ENCODE data around the gene EIF2D. TPM values are rescaled to one million over a fixed set of nuclear protein-coding genes. Genes with fewer than 3 reads are reported as not detected.
A peak's percentile ranks its signal among the peaks of the same experiment; 100 is the strongest.

EIF2D gene
- total and polyA plus RNA-seq, 2 of the 13 experiments (the other 11 are each of a cell fraction or from before 2014, with no cell fraction given) = 45.1 to 64.9 TPM

DNA sequence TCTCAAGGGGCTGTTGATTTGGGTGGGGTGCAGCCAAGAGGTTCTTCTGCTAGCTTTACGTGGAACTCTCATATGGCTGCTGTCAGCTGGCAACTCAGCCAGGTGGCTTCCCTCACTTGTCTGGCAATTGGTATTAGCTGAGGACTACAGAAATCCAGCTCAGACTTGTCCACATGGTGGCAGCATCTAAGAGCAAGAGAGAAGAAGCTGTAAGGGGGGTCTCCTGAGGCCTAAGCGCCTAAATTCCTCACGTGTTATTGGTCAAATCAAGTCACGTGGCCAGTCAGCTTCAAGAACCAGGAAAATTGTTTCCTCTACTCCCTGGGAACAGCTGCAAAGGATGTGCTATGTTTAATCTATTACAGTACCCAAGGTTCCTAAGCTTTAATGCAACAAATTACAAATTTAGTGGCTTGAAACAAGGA lies 18.8 kb upstream of the EIF2D start (continued):
- TF ChIP-seq USF2 (IDR thresholded peaks at IDR 0.05; ENCODE audit: low read depth, low read length) (peak; percentile 94), USF2 (CRISPR knock-in tag; IDR thresholded peaks at IDR 0.05; ENCODE audit: borderline replicate concordance) (peak; percentile 81; the same call in 1 of the 2 replicates), RAD21 (CRISPR knock-in tag; IDR thresholded peaks at IDR 0.05) (peak; percentile 36; the same call in 1 of the 2 replicates), PCBP2 (optimal IDR thresholded peaks at IDR 0.05; ENCODE audit: low read depth, low read length, poor library complexity, severe bottlenecking) (no peak), ZBTB42 (CRISPR knock-in tag; IDR thresholded peaks at IDR 0.05) (no peak), NFYC (CRISPR knock-in tag; IDR thresholded peaks at IDR 0.05) (peak; percentile 68), KDM1A (CRISPR knock-in tag; IDR thresholded peaks at IDR 0.05) (no peak), PRDM15 (CRISPR knock-in tag; IDR thresholded peaks at IDR 0.05) (no peak), NFYB (CRISPR knock-in tag; IDR thresholded peaks at IDR 0.05) (peak; percentile 53), ZBTB33 (CRISPR knock-in tag; IDR thresholded peaks at IDR 0.05) (no peak), ZNF773 (CRISPR knock-in tag; IDR thresholded peaks at IDR 0.05; ENCODE audit: borderline replicate concordance) (no peak), MATR3 (CRISPR knock-in tag; IDR thresholded peaks at IDR 0.05) (no peak)
- TF ChIP-seq, protein P1, sequence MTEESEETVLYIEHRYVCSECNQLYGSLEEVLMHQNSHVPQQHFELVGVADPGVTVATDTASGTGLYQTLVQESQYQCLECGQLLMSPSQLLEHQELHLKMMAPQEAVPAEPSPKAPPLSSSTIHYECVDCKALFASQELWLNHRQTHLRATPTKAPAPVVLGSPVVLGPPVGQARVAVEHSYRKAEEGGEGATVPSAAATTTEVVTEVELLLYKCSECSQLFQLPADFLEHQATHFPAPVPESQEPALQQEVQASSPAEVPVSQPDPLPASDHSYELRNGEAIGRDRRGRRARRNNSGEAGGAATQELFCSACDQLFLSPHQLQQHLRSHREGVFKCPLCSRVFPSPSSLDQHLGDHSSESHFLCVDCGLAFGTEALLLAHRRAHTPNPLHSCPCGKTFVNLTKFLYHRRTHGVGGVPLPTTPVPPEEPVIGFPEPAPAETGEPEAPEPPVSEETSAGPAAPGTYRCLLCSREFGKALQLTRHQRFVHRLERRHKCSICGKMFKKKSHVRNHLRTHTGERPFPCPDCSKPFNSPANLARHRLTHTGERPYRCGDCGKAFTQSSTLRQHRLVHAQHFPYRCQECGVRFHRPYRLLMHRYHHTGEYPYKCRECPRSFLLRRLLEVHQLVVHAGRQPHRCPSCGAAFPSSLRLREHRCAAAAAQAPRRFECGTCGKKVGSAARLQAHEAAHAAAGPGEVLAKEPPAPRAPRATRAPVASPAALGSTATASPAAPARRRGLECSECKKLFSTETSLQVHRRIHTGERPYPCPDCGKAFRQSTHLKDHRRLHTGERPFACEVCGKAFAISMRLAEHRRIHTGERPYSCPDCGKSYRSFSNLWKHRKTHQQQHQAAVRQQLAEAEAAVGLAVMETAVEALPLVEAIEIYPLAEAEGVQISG (CRISPR knock-in tag; IDR thresholded peaks at IDR 0.05) = 0 out of 2 replicates have a peak, but pooled peaks have one; percentile 38
- TF ChIP-seq, protein P2, sequence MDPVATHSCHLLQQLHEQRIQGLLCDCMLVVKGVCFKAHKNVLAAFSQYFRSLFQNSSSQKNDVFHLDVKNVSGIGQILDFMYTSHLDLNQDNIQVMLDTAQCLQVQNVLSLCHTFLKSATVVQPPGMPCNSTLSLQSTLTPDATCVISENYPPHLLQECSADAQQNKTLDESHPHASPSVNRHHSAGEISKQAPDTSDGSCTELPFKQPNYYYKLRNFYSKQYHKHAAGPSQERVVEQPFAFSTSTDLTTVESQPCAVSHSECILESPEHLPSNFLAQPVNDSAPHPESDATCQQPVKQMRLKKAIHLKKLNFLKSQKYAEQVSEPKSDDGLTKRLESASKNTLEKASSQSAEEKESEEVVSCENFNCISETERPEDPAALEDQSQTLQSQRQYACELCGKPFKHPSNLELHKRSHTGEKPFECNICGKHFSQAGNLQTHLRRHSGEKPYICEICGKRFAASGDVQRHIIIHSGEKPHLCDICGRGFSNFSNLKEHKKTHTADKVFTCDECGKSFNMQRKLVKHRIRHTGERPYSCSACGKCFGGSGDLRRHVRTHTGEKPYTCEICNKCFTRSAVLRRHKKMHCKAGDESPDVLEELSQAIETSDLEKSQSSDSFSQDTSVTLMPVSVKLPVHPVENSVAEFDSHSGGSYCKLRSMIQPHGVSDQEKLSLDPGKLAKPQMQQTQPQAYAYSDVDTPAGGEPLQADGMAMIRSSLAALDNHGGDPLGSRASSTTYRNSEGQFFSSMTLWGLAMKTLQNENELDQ (CRISPR knock-in tag; IDR thresholded peaks at IDR 0.05; ENCODE audit: borderline replicate concordance) = no peak
